Measurements from ENCODE around the gene OGFR.

Gene OGFR

GRCh38 chr20:62763404-62763803 lies 41.2 kb upstream of the OGFR start:
- DNase-seq: no peak
- no peaks in the 10 kb centered on the region for H3K36me3 ChIP-seq (replicated peaks)
- H3K4me3 ChIP-seq (ENCODE audit: low read depth, low read length): no peak overlapping the region
- no peak for TF ChIP-seq CTCF (IDR thresholded peaks at IDR 0.05; ENCODE audit: low read depth, low read length, missing control alignments)
- peaks cover 18% of the 10 kb centered on the region for H3K27me3 ChIP-seq (replicated peaks)
- H3K27ac ChIP-seq: no peak overlapping the region
- in situ Hi-C loops (cut with HindIII; ENCODE audit: low pct_ligation_motif_present, low sequenced_read_pairs): no loop called here

- Histone ChIP-seq H3K4me3 (ENCODE audit: low read depth, low read length) (no peak overlapping the region), H3K27me3 (replicated peaks) (peaks cover 18% of the 10 kb centered on the region), H3K27ac (no peak overlapping the region), H3K36me3 (replicated peaks) (no peaks in the 10 kb centered on the region)
- TF ChIP-seq CTCF (IDR thresholded peaks at IDR 0.05; ENCODE audit: low read depth, low read length, missing control alignments): no peak
- in situ Hi-C loops (cut with HindIII; ENCODE audit: low pct_ligation_motif_present, low sequenced_read_pairs): no loop called here
- DNase-seq: no peak
Measured at GRCh38 chr20:62764156-62764935, 40.3 kb upstream of the OGFR start.

- no peak for DNase-seq
- peaks cover 18% of the 10 kb centered on the region for H3K27me3 ChIP-seq (replicated peaks)
- H3K36me3 ChIP-seq (replicated peaks): no peaks in the 10 kb centered on the region
- H3K4me3 ChIP-seq (ENCODE audit: low read depth, low read length): no peak overlapping the region
- no peak for TF ChIP-seq CTCF (IDR thresholded peaks at IDR 0.05; ENCODE audit: low read depth, low read length, missing control alignments)
- H3K27ac ChIP-seq: no peak overlapping the region
- in situ Hi-C loops (cut with HindIII; ENCODE audit: low pct_ligation_motif_present, low sequenced_read_pairs): no loop called here
Measured at GRCh38 chr20:62765021-62765420, 39.6 kb upstream of the OGFR start.

- no peak overlapping the region for H3K4me3 ChIP-seq (ENCODE audit: low read depth, low read length)
- H3K36me3 ChIP-seq (replicated peaks): no peaks in the 10 kb centered on the region
- H3K27me3 ChIP-seq (replicated peaks): peaks cover 18% of the 10 kb centered on the region
- DNase-seq: no peak
- TF ChIP-seq CTCF (IDR thresholded peaks at IDR 0.05; ENCODE audit: low read depth, low read length, missing control alignments): no peak
- in situ Hi-C loops (cut with HindIII; ENCODE audit: low pct_ligation_motif_present, low sequenced_read_pairs): no loop called here
- no peak overlapping the region for H3K27ac ChIP-seq
Measured at GRCh38 chr20:62765432-62766070, 39.1 kb upstream of the OGFR start.

- Histone ChIP-seq H3K36me3 (replicated peaks) (no peaks in the 10 kb centered on the region), H3K4me3 (ENCODE audit: low read depth, low read length) (no peak overlapping the region), H3K27ac (no peak overlapping the region), H3K27me3 (replicated peaks) (peaks cover 18% of the 10 kb centered on the region)
- DNase-seq: no peak
- in situ Hi-C loops (cut with HindIII; ENCODE audit: low pct_ligation_motif_present, low sequenced_read_pairs): no loop called here
- TF ChIP-seq CTCF (IDR thresholded peaks at IDR 0.05; ENCODE audit: low read depth, low read length, missing control alignments): no peak
Measured at GRCh38 chr20:62766071-62766450, 38.6 kb upstream of the OGFR start.
